ENCODE measurements around the gene GLRA1. TPM values are rescaled to one million over a fixed set of nuclear protein-coding genes. Genes with fewer than 3 reads are reported as not detected.
"Not testable (repeated sequence)": the region's sequence is repeated elsewhere in the genome, so short reads cannot be mapped to it uniquely, and the experiment has no call there.

GLRA1 gene
- total RNA-seq, 5 donors from 2014 or later (not counting 1 experiment from before 2014, with no cell fraction given): not detected

GRCh38 chr5:151862811-151863472 is 61.7 kb downstream of the GLRA1 start:
- no peak overlapping the region for H3K27ac Mint-ChIP-seq
- peaks cover 0 to 2% (median 0%) of the 10 kb centered on the region in 3 donors for H3K4me1 Mint-ChIP-seq
- no peaks in the 10 kb centered on the region for H3K27me3 ChIP-seq (replicated peaks in 1 of 2; ENCODE audit: control insufficient read depth in 2 of 2, extremely low read depth in 1 of 2, insufficient read depth in 2 of 2, low read length in 1 of 2)
- DNase-seq (no peak), ATAC-seq (replicated peaks in 1 of 4) (no peak)
- H3K9me3 ChIP-seq: no peaks in the 10 kb centered on the region
- no peaks in the 10 kb centered on the region for H3K9me3 Mint-ChIP-seq
- no peaks in the 10 kb centered on the region for H3K27me3 Mint-ChIP-seq
- 100% methylated on average over 1 of the region's 2 CpGs for WGBS (ENCODE audit: insufficient coverage)
- no peaks in the 10 kb centered on the region for H3K4me1 ChIP-seq (ENCODE audit: control insufficient read depth in 1 of 2, extremely low read depth in 1 of 2, insufficient read depth in 2 of 2, low read length in 2 of 2)
- no peak overlapping the region for H3K27ac ChIP-seq (ENCODE audit: low read length)
- H3K4me3 Mint-ChIP-seq: no peak overlapping the region
- ChIA-PET CTCF (interaction anchor here in 1 of 2 donors (0.6 kb wide), 1 partner anchor 28 kb away, joined by 6 read pairs; no protein-coding TSS in a partner anchor), POLR2A (no interaction called here)
- H3K4me3 ChIP-seq (ENCODE audit: control insufficient read depth in 1 of 2, extremely low read depth in 1 of 2, low read length in 1 of 2): no peak overlapping the region
- no peaks in the 10 kb centered on the region for H3K36me3 ChIP-seq (ENCODE audit: control insufficient read depth in 2 of 2, extremely low read depth in 1 of 2, insufficient read depth in 1 of 2, low read length in 1 of 2)
- H3K36me3 Mint-ChIP-seq: peaks cover 7% of the 10 kb centered on the region

DNA sequence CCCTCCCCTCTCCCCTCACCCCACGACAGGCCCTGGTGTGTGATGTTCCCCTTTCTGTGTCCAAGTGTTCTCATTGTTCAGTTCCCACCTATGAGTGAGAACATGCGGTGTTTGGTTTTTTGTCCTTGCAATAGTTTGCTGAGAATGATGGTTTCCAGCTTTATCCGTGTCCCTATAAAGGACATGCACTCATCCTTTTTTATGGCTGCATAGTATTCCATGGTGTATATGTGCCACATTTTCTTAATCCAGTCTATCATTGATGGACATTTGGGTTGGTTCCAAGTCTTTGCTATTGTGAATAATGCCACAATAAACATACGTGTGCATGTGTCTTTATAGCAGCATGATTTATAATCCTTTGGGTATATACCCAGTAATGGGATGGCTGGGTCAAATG is 63.8 kb downstream of the GLRA1 start:
- ATAC-seq (replicated peaks in 1 of 4); H3K4me3 ChIP-seq (ENCODE audit: control insufficient read depth in 1 of 2, extremely low read depth in 1 of 2, low read length in 1 of 2); H3K9me3 Mint-ChIP-seq; H3K36me3 Mint-ChIP-seq; H3K27ac Mint-ChIP-seq; H3K4me1 ChIP-seq (ENCODE audit: control insufficient read depth in 1 of 2, extremely low read depth in 1 of 2, insufficient read depth in 2 of 2, low read length in 2 of 2); DNase-seq; H3K27me3 Mint-ChIP-seq; H3K27ac ChIP-seq (ENCODE audit: low read length); H3K9me3 ChIP-seq; POLR2A ChIA-PET; H3K36me3 ChIP-seq (ENCODE audit: control insufficient read depth in 2 of 2, extremely low read depth in 1 of 2, insufficient read depth in 1 of 2, low read length in 1 of 2); H3K4me1 Mint-ChIP-seq; H3K27me3 ChIP-seq (replicated peaks in 1 of 2; ENCODE audit: control insufficient read depth in 2 of 2, extremely low read depth in 1 of 2, insufficient read depth in 2 of 2, low read length in 1 of 2); CTCF ChIA-PET; H3K4me3 Mint-ChIP-seq: not testable (repeated sequence)
- no CpG with 5 or more reads among the region's 4 CpGs for WGBS (ENCODE audit: insufficient coverage)

DNA sequence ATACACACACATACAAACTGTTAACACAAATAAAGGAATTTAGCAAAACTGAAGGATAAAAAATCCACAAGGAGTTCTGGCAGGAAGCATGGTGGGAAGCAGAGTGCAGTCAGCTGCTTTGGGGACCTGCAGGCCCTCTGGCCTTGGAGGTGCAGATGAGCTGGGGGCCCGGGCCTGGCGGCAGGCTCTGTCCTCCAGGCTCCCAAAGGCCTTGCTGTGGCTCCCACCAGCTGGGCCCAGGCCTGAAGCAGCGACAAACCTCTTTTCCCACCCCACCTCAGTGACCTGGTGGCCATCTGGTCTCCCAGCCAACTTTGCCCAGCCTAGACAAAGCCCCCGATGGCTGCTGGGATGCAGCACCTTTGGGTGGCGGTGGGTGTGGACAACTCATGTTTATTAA is 67.8 kb downstream of the GLRA1 start:
- 69% methylated on average over 2 of the region's 5 CpGs for WGBS (ENCODE audit: insufficient coverage)
- Histone ChIP-seq H3K4me3 (ENCODE audit: control insufficient read depth in 1 of 2, extremely low read depth in 1 of 2, low read length in 1 of 2) (no peak overlapping the region), H3K4me1 (ENCODE audit: control insufficient read depth in 1 of 2, extremely low read depth in 1 of 2, insufficient read depth in 2 of 2, low read length in 2 of 2) (no peaks in the 10 kb centered on the region), H3K36me3 (ENCODE audit: control insufficient read depth in 2 of 2, extremely low read depth in 1 of 2, insufficient read depth in 1 of 2, low read length in 1 of 2) (no peaks in the 10 kb centered on the region), H3K27ac (ENCODE audit: low read length) (no peak overlapping the region), H3K9me3 (no peaks in the 10 kb centered on the region), H3K27me3 (replicated peaks in 1 of 2; ENCODE audit: control insufficient read depth in 2 of 2, extremely low read depth in 1 of 2, insufficient read depth in 2 of 2, low read length in 1 of 2) (peaks cover 0 to 6% of the 10 kb centered on the region in 2 experiments)
- POLR2A ChIA-PET: no interaction called here
- ATAC-seq (replicated peaks in 1 of 4) (no peak), DNase-seq (no peak)
- CTCF ChIA-PET: no interaction called here
- Mint-ChIP-seq H3K4me3 (no peak overlapping the region), H3K9me3 (no peaks in the 10 kb centered on the region), H3K27ac (no peak overlapping the region), H3K36me3 (peaks cover 6% of the 10 kb centered on the region), H3K4me1 (no peaks in the 10 kb centered on the region), H3K27me3 (peaks cover 0 to 4% of the 10 kb centered on the region in 2 donors)

DNA sequence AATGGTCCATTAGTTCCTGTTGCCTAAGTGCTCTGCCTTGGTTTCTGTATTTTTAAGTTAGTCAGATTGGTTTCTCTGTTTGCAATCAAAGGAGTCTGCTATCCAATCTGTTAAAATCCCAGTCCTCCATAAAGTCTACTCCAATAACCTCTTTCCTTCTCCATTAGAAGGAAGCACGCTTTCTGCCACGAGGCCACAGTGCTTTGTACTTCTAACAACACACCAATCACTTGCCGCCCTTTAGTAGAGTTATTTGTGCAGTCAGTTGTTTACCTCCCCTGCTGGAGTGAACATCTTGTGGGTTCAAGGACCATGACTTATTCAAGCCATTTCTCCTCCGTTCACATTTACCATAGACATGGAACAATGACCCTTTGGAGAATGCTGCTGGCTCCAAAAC is 69.0 kb downstream of the GLRA1 start:
- H3K4me3 ChIP-seq (ENCODE audit: control insufficient read depth in 1 of 2, extremely low read depth in 1 of 2, low read length in 1 of 2): no peak overlapping the region
- H3K4me1 ChIP-seq (ENCODE audit: control insufficient read depth in 1 of 2, extremely low read depth in 1 of 2, insufficient read depth in 2 of 2, low read length in 2 of 2): no peaks in the 10 kb centered on the region
- H3K4me1 Mint-ChIP-seq: no peaks in the 10 kb centered on the region
- H3K27me3 ChIP-seq (replicated peaks in 1 of 2; ENCODE audit: control insufficient read depth in 2 of 2, extremely low read depth in 1 of 2, insufficient read depth in 2 of 2, low read length in 1 of 2): peaks cover 0 to 6% of the 10 kb centered on the region in 2 experiments
- no peaks in the 10 kb centered on the region for H3K9me3 Mint-ChIP-seq
- H3K4me3 Mint-ChIP-seq: no peak overlapping the region
- no peaks in the 10 kb centered on the region for H3K36me3 ChIP-seq (ENCODE audit: control insufficient read depth in 2 of 2, extremely low read depth in 1 of 2, insufficient read depth in 1 of 2, low read length in 1 of 2)
- ATAC-seq (replicated peaks in 1 of 4) (no peak), DNase-seq (no peak)
- H3K36me3 Mint-ChIP-seq: no peaks in the 10 kb centered on the region
- no peaks in the 10 kb centered on the region for H3K9me3 ChIP-seq
- ChIA-PET CTCF (no interaction called here), POLR2A (no interaction called here)
- peaks cover 0 to 4% of the 10 kb centered on the region in 2 donors for H3K27me3 Mint-ChIP-seq
- no peak overlapping the region for H3K27ac ChIP-seq (ENCODE audit: low read length)
- no CpG with 5 or more reads among the region's 4 CpGs for WGBS (ENCODE audit: insufficient coverage)
- no peak overlapping the region for H3K27ac Mint-ChIP-seq

GRCh38 chr5:151847871-151848270 is 76.8 kb downstream of the GLRA1 start:
- Histone ChIP-seq H3K4me3 (ENCODE audit: control insufficient read depth in 1 of 2, extremely low read depth in 1 of 2, low read length in 1 of 2) (no peak overlapping the region), H3K27me3 (replicated peaks in 1 of 2; ENCODE audit: control insufficient read depth in 2 of 2, extremely low read depth in 1 of 2, insufficient read depth in 2 of 2, low read length in 1 of 2) (no peaks in the 10 kb centered on the region), H3K36me3 (ENCODE audit: control insufficient read depth in 2 of 2, extremely low read depth in 1 of 2, insufficient read depth in 1 of 2, low read length in 1 of 2) (no peaks in the 10 kb centered on the region), H3K27ac (ENCODE audit: low read length) (no peak overlapping the region), H3K9me3 (no peaks in the 10 kb centered on the region), H3K4me1 (ENCODE audit: control insufficient read depth in 1 of 2, extremely low read depth in 1 of 2, insufficient read depth in 2 of 2, low read length in 2 of 2) (no peaks in the 10 kb centered on the region)
- H3K4me3 Mint-ChIP-seq: no peak overlapping the region
- H3K4me1 Mint-ChIP-seq: no peaks in the 10 kb centered on the region
- CTCF ChIA-PET: no interaction called here
- DNase-seq (no peak), ATAC-seq (replicated peaks in 1 of 4) (no peak)
- H3K27ac Mint-ChIP-seq: no peak overlapping the region
- WGBS (ENCODE audit: insufficient coverage): no CpG with 5 or more reads among the region's 1 CpG
- no peaks in the 10 kb centered on the region for H3K27me3 Mint-ChIP-seq
- POLR2A ChIA-PET: no interaction called here
- no peaks in the 10 kb centered on the region for H3K36me3 Mint-ChIP-seq
- no peaks in the 10 kb centered on the region for H3K9me3 Mint-ChIP-seq

DNA sequence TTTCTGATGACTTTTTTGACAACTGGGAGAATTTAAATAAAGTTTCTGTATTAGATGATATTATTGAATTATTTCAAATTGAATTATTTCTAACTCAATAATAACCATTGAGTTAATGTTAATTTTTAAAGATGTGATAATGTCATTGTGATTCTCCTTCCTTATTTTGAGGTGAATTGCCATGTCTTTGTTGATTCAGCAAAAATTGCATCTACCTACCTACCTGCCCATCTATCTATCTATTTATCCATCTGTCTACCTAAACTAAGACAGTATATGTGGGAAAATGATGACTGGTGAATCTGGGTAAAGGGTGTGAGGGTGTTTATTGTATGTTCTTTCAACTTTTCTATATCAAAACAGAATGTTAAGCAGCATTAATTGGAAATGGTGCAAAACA is 77.9 kb downstream of the GLRA1 start:
- ATAC-seq (replicated peaks in 1 of 4) (no peak), DNase-seq (no peak)
- H3K36me3 Mint-ChIP-seq: no peaks in the 10 kb centered on the region
- Histone ChIP-seq H3K27ac (ENCODE audit: low read length) (no peak overlapping the region), H3K4me3 (ENCODE audit: control insufficient read depth in 1 of 2, extremely low read depth in 1 of 2, low read length in 1 of 2) (no peak overlapping the region), H3K36me3 (ENCODE audit: control insufficient read depth in 2 of 2, extremely low read depth in 1 of 2, insufficient read depth in 1 of 2, low read length in 1 of 2) (no peaks in the 10 kb centered on the region), H3K27me3 (replicated peaks in 1 of 2; ENCODE audit: control insufficient read depth in 2 of 2, extremely low read depth in 1 of 2, insufficient read depth in 2 of 2, low read length in 1 of 2) (no peaks in the 10 kb centered on the region), H3K9me3 (no peaks in the 10 kb centered on the region), H3K4me1 (ENCODE audit: control insufficient read depth in 1 of 2, extremely low read depth in 1 of 2, insufficient read depth in 2 of 2, low read length in 2 of 2) (no peaks in the 10 kb centered on the region)
- ChIA-PET CTCF (no interaction called here), POLR2A (no interaction called here)
- H3K27ac Mint-ChIP-seq: no peak overlapping the region
- no peaks in the 10 kb centered on the region for H3K4me1 Mint-ChIP-seq
- H3K4me3 Mint-ChIP-seq: no peak overlapping the region
- H3K27me3 Mint-ChIP-seq: no peaks in the 10 kb centered on the region
- no peaks in the 10 kb centered on the region for H3K9me3 Mint-ChIP-seq

- POLR2A ChIA-PET; H3K4me3 Mint-ChIP-seq; H3K9me3 ChIP-seq; ATAC-seq (replicated peaks in 1 of 4); DNase-seq; H3K27ac Mint-ChIP-seq; H3K27me3 Mint-ChIP-seq; H3K36me3 ChIP-seq (ENCODE audit: control insufficient read depth in 2 of 2, extremely low read depth in 1 of 2, insufficient read depth in 1 of 2, low read length in 1 of 2); H3K27me3 ChIP-seq (replicated peaks in 1 of 2; ENCODE audit: control insufficient read depth in 2 of 2, extremely low read depth in 1 of 2, insufficient read depth in 2 of 2, low read length in 1 of 2); H3K27ac ChIP-seq (ENCODE audit: low read length); H3K4me3 ChIP-seq (ENCODE audit: control insufficient read depth in 1 of 2, extremely low read depth in 1 of 2, low read length in 1 of 2): not testable (repeated sequence)
- peaks cover 41% of the 10 kb centered on the region for H3K36me3 Mint-ChIP-seq
- peaks cover 14 to 24% (median 17%) of the 10 kb centered on the region in 3 donors for H3K4me1 Mint-ChIP-seq
- peaks cover 32 to 53% (median 33%) of the 10 kb centered on the region in 3 donors for H3K9me3 Mint-ChIP-seq
- CTCF ChIA-PET: interaction anchor here in 1 of 2 donors (1.6 kb wide), 1 partner anchor 310 kb away, joined by 3 read pairs; no protein-coding TSS in a partner anchor
- H3K4me1 ChIP-seq (ENCODE audit: control insufficient read depth in 1 of 2, extremely low read depth in 1 of 2, insufficient read depth in 2 of 2, low read length in 2 of 2): peaks cover 0 to 15% of the 10 kb centered on the region in 2 experiments
- 100% methylated on average over 2 of the region's 4 CpGs for WGBS (ENCODE audit: insufficient coverage)
Measured at GRCh38 chr5:151832843-151833242, 91.8 kb downstream of the GLRA1 start.
